ENCODE measurements around the gene GLTP.
"Not testable (repeated sequence)": the region's sequence is repeated elsewhere in the genome, so short reads cannot be mapped to it uniquely, and the experiment has no call there.

Gene GLTP

DNA sequence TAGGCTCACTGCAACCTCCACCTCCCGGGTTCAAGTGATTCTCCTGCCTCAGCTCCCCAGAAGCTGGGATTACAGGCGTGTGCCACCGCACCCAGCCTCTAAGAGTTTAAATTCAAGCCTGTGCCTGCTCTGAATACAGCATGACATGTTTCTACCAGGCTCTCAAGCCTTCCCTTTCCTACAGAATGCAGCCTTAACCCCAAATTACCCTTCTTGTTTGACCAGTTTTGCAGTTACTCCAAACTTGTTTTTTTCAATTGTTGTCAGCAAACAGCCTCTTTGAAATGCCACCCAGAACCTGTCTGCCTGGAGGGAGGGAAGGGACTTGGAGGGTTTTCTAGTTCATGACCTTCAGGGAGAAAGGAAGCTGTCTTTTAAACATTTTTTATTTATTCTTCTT, 15.4 kb downstream of the GLTP start:
- TF ChIP-seq Cebpa-rat (IDR thresholded peaks at IDR 0.05): no peak
- peak overlapping the region in 8 of 11 experiments; percentile 8 to 48 (median 20); a peak in 9 of 22 replicates for H3K4me2 ChIP-seq
- H3K4me3 ChIP-seq: no peak overlapping the region
- H4K20me1 ChIP-seq: peaks cover 0 to 39% (median 12%) of the 10 kb centered on the region in 11 experiments; a peak in 12 of 22 replicates
- no peaks in the 10 kb centered on the region for H3K27me3 ChIP-seq
- H3K9me3 ChIP-seq (replicated peaks in 1 of 11): no peaks in the 10 kb centered on the region
- H3K4me1 ChIP-seq: peaks cover 14 to 44% (median 27%) of the 10 kb centered on the region in 10 experiments; a peak in 19 of 20 replicates
- H3K9ac ChIP-seq: peak overlapping the region in 2 of 11 experiments; percentile 5 to 34; a peak in 2 of 22 replicates
- H3K36me3 ChIP-seq: peaks cover 0 to 23% (median 10%) of the 10 kb centered on the region in 11 experiments; a peak in 11 of 22 replicates
- H3K27ac ChIP-seq: peak overlapping the region in 5 of 11 experiments; percentile 6 to 33 (median 25); a peak in 6 of 22 replicates

DNA sequence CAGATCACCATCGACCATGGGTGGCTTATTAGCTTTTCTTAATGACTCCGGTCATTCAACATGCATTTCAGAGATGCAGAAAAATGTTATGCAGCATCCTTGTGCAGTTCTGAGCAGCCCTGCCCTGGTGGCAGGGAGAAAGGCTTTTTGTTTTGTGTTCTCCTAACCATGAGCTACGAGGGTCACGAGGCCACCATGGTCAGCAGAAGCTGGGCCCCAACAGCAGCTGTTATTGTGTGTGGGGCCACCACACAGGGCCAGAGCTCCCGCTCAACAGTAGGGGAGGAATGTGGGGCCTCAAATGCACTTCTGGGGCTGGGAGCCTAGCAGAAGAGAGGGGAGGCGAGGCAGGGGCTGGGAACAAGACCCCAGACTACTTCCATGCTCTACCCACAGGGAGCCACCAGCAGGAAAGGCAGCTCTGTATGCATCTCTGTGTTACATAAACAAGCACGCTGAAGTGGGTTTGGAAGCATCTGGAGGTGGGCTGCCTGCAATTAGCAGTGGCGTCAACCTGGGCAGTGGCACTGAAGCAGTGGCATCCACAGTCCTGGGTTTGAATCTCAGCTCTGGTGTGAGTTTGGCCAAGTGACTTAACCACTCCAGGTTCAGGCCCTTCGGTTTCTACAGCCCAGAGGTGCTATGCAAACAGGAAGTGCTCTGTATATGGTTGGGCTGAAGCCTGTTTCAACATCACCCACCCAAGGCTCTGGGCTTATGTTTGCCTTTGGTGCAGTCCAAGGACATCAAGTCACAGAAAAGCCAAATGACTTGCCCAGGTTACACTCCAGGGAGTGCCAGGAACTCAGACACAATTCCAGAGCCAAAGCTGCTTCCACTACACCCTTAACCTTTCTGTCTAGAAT, 16.3 kb downstream of the GLTP start:
- TF ChIP-seq Cebpa-rat (IDR thresholded peaks at IDR 0.05): peak in 1 of 11 experiments; percentile 7; a peak in 1 of 22 replicates
- no peak overlapping the region for H3K4me3 ChIP-seq
- peaks cover 0 to 23% (median 10%) of the 10 kb centered on the region in 11 experiments; a peak in 11 of 22 replicates for H3K36me3 ChIP-seq
- H3K4me2 ChIP-seq: peak overlapping the region in 8 of 11 experiments; percentile 8 to 48 (median 20); a peak in 13 of 22 replicates
- H3K27ac ChIP-seq: peak overlapping the region in 5 of 11 experiments; percentile 6 to 33 (median 25); a peak in 7 of 22 replicates
- H4K20me1 ChIP-seq: peaks cover 0 to 39% (median 12%) of the 10 kb centered on the region in 11 experiments; a peak in 12 of 22 replicates
- H3K9me3 ChIP-seq (replicated peaks in 1 of 11): no peaks in the 10 kb centered on the region
- H3K4me1 ChIP-seq: peaks cover 15 to 37% (median 25%) of the 10 kb centered on the region in 10 experiments
- H3K9ac ChIP-seq: peak overlapping the region in 2 of 11 experiments; percentile 5 to 8; a peak in 2 of 22 replicates
- H3K27me3 ChIP-seq: no peaks in the 10 kb centered on the region

DNA sequence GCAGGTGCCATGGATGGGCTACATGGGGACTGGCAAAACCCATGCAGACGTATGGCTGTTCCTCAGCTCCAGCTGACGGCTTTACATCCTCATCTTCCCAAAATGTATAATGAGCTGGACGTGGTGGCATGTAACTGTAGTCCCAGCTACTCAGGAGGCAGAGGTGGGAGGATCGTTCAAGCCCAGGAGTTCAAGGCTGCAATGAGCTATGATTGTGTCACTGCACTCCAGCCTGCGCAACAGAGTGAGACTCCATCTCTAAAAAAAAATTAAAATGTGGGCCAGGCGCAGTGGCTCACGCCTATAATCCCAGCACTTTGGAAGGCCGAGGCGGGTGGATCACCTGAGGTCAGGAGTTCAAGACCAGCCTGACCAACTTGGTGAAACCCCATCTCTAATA, 17.9 kb downstream of the GLTP start:
- peaks cover 0 to 39% (median 12%) of the 10 kb centered on the region in 11 experiments; a peak in 12 of 22 replicates for H4K20me1 ChIP-seq
- not testable (repeated sequence) for H3K4me2 ChIP-seq; H3K27ac ChIP-seq; H3K9ac ChIP-seq; H3K4me3 ChIP-seq; H3K27me3 ChIP-seq; H3K9me3 ChIP-seq (replicated peaks in 1 of 11)
- H3K36me3 ChIP-seq: peaks cover 5 to 36% (median 22%) of the 10 kb centered on the region in 11 experiments; a peak in 21 of 22 replicates
- H3K4me1 ChIP-seq: peaks cover 12 to 29% (median 20%) of the 10 kb centered on the region in 10 experiments

DNA sequence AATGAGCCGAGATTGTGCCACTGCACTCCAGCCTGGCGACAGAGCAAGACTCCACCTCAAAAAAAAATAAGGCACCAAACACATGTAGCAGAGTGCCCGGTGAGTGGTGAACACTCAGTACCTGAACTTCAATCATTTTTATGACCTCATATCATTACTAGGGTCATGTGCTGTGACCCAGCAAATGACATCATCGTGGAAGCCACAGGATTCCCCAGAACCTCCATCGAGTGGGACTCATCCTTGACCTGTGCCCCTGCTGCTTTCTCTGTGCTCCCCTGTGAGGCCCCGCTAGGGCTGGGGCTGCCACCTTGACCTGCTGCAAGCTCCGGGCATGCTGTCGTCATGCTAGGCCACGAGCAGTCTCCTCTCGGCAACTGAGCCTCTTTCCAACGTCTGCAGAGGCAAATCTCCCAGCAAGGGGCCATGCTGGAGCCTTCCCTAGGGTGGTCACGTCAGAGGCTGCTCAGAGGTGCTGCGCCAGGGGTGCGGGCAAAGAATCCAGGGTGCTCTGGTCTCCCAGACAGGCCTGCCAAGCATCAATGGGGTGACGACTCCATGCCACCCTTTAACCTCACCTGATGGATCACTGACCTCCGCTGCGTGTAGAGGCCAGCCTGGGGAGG, 18.5 kb downstream of the GLTP start:
- H3K36me3 ChIP-seq: peaks cover 9 to 43% (median 28%) of the 10 kb centered on the region in 11 experiments
- TF ChIP-seq Cebpa-rat (IDR thresholded peaks at IDR 0.05): no peak
- H4K20me1 ChIP-seq: peaks cover 0 to 32% (median 12%) of the 10 kb centered on the region in 11 experiments; a peak in 12 of 22 replicates
- H3K27ac ChIP-seq: no peak overlapping the region
- H3K9me3 ChIP-seq (replicated peaks in 1 of 11): no peaks in the 10 kb centered on the region
- no peak overlapping the region for H3K4me3 ChIP-seq
- H3K4me1 ChIP-seq: peaks cover 8 to 26% (median 19%) of the 10 kb centered on the region in 10 experiments; a peak in 18 of 20 replicates
- H3K4me2 ChIP-seq: no peak overlapping the region
- no peaks in the 10 kb centered on the region for H3K27me3 ChIP-seq
- H3K9ac ChIP-seq: no peak overlapping the region

DNA sequence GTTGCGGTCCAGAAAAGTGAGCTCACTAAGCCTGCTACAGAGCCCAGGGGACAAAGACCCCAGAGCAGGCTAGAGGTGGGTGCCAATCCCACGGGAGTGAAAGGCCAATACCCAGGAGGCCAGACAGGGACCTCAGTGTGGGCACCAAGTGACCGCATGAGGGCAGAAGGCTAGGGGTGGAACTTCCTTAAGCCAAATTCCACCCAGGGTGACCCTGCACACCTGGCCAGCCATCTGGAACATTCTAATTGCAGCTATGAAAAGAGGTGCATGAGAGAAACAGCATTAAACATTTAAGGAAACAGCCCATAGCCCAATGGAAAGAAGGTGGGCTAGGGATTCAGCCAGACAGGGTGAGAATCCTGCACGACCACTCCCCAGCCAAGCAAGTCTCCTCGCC, 19.4 kb downstream of the GLTP start:
- Histone ChIP-seq H3K36me3 (peaks cover 9 to 51% (median 34%) of the 10 kb centered on the region in 11 experiments), H3K27me3 (no peaks in the 10 kb centered on the region), H3K4me3 (no peak overlapping the region), H3K4me1 (peaks cover 8 to 26% (median 19%) of the 10 kb centered on the region in 10 experiments; a peak in 18 of 20 replicates), H3K9me3 (replicated peaks in 1 of 11) (no peaks in the 10 kb centered on the region), H4K20me1 (peaks cover 0 to 31% (median 12%) of the 10 kb centered on the region in 11 experiments; a peak in 12 of 22 replicates), H3K27ac (no peak overlapping the region), H3K9ac (no peak overlapping the region), H3K4me2 (no peak overlapping the region)
- no peak for TF ChIP-seq Cebpa-rat (IDR thresholded peaks at IDR 0.05)

DNA sequence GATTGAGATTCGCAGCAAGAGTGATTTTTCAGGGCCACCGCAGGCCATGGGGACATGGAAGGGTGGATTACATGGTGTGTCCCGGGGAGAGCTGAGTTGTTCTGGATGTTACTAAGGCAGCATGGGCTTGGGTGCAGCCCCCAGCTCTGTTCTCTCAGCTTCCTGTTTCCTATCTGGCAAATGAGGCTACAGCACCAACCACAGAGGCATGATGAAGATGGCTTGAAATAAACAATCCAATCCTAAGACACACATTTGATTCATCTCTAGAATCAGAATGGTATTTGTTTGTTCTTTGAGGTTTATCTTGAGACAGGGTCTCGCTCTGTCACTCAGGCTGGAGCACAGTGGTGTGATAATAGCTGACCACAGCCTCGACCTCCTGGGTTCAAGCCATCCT, 21.6 kb downstream of the GLTP start:
- H3K9ac ChIP-seq: 0 out of 22 replicates have a peak overlapping the region, but pooled peaks of 1 of the 11 experiments have one; percentile 9

DNA sequence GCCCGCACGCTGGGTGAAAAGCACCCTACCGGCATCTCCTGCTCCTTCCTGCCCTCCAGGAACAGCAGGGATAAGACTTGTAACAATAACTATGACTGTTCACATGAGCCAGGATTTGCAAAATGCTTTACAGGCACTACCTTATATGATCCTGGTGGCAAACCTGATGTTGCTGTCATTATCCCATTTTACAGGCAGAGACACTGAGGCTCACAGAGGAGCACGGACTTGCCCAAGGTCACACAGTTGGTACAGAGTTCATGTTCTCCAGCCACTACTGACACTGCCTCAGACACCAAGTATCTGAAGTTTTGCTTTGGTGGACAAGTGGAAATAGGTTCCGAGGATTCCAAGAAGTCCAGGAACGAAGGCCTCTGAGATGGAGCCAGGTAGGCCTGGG, 22.6 kb downstream of the GLTP start:
- TF ChIP-seq Cebpa-rat (IDR thresholded peaks at IDR 0.05): no peak
- peaks cover 22 to 76% (median 53%) of the 10 kb centered on the region in 11 experiments for H3K36me3 ChIP-seq
- no peak overlapping the region for H3K4me3 ChIP-seq

More for the DNA sequence above, 21.6 kb downstream of the GLTP start:
- no peak overlapping the region for H3K4me3 ChIP-seq
- no peaks in the 10 kb centered on the region for H3K9me3 ChIP-seq (replicated peaks in 1 of 11)
- H3K4me1 ChIP-seq: peaks cover 0 to 10% (median 7%) of the 10 kb centered on the region in 10 experiments; a peak in 8 of 20 replicates
- peaks cover 22 to 73% (median 53%) of the 10 kb centered on the region in 11 experiments for H3K36me3 ChIP-seq
- TF ChIP-seq Cebpa-rat (IDR thresholded peaks at IDR 0.05): no peak
- H3K27ac ChIP-seq: 0 out of 22 replicates have a peak overlapping the region, but pooled peaks of 1 of the 11 experiments have one; percentile 28
- peak overlapping the region in 1 of 11 experiments; percentile 36; a peak in 1 of 22 replicates for H3K4me2 ChIP-seq
- no peaks in the 10 kb centered on the region for H3K27me3 ChIP-seq
- H4K20me1 ChIP-seq: peaks cover 0 to 16% (median 4%) of the 10 kb centered on the region in 11 experiments; a peak in 10 of 22 replicates

DNA sequence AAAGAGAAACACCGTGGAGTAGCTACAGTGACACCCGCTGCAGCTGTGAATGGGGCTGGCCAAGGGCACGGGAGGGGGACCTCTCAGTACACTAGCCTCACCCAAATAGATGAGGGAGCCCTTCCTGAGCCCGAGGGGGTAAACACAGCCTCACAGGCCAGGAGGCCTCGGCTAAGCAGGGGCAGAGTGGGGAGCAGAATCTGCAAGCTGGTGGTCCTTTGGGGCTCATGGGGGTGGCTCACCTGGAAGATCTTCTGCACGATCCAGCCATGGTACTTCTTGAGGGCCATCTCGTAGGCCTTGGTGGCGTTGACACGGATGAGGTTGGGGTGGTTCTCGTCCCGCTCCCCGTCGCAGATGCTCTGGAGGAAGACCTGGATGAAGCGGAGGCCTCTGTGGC, 25.0 kb downstream of the GLTP start:
- no peaks in the 10 kb centered on the region for H3K9me3 ChIP-seq (replicated peaks in 1 of 11)
- peaks cover 0 to 5% (median 0%) of the 10 kb centered on the region in 11 experiments; a peak in 2 of 22 replicates for H4K20me1 ChIP-seq
- no peaks in the 10 kb centered on the region for H3K27me3 ChIP-seq
- no peak overlapping the region for H3K27ac ChIP-seq
- H3K9ac ChIP-seq: no peak overlapping the region
- peaks cover 0 to 12% (median 6%) of the 10 kb centered on the region in 10 experiments; a peak in 9 of 20 replicates for H3K4me1 ChIP-seq
- no peak overlapping the region for H3K4me3 ChIP-seq
- H3K4me2 ChIP-seq: no peak overlapping the region
- no peak for TF ChIP-seq Cebpa-rat (IDR thresholded peaks at IDR 0.05)
- H3K36me3 ChIP-seq: peaks cover 22 to 68% (median 51%) of the 10 kb centered on the region in 11 experiments

More for the DNA sequence above, 22.6 kb downstream of the GLTP start:
- Histone ChIP-seq H3K27ac (no peak overlapping the region), H3K4me2 (no peak overlapping the region), H3K27me3 (no peaks in the 10 kb centered on the region), H3K4me1 (peaks cover 0 to 8% (median 6%) of the 10 kb centered on the region in 10 experiments; a peak in 6 of 20 replicates), H3K9me3 (replicated peaks in 1 of 11) (no peaks in the 10 kb centered on the region), H3K9ac (no peak overlapping the region), H4K20me1 (peaks cover 0 to 15% (median 0%) of the 10 kb centered on the region in 11 experiments; a peak in 5 of 22 replicates)

DNA sequence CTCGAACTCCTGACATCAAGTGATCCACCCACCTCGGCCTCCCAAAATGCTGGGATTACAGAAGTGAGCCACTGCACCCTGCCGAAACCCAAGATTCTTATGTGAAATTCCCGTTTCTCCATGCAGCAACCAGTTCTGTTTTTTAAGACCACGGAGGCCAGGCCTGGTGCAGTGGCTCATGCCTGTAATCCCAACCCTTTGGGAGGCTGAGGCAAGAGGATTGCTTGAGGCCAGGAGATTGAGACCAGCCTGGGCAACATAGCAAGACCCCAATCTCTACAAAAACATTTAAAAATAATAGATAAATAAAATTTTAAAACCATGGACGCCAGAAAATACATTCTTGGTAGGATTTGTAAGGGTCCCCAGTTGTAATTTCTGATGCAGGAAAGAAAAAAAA, 29.8 kb downstream of the GLTP start:
- Histone ChIP-seq H3K36me3 (peaks cover 12 to 34% (median 21%) of the 10 kb centered on the region in 11 experiments; a peak in 18 of 22 replicates), H3K4me1 (peaks cover 10 to 41% (median 25%) of the 10 kb centered on the region in 10 experiments), H3K4me2 (0 out of 22 replicates have a peak overlapping the region, but pooled peaks of 1 of the 11 experiments have one; percentile 22)
- H3K27ac ChIP-seq; H3K9ac ChIP-seq; H4K20me1 ChIP-seq; H3K9me3 ChIP-seq (replicated peaks in 1 of 11); H3K27me3 ChIP-seq; H3K4me3 ChIP-seq: not testable (repeated sequence)
